Measurements from ENCODE around the gene ZNF460. TPM values are rescaled to one million over a fixed set of nuclear protein-coding genes. Genes with fewer than 3 reads are reported as not detected.

ZNF460 gene
- total and polyA plus RNA-seq, 2 of the 8 experiments (the other 6 are each of a cell fraction or from before 2014, with no cell fraction given), result 9.3 to 57.9 TPM

GRCh38 chr19:57305056-57305455 lies 24.8 kb downstream of the ZNF460 start (continued):
- TF ChIP-seq CHD7 (IDR thresholded peaks at IDR 0.05; ENCODE audit: insufficient replicate concordance, low read length) (no peak), SIN3A (conservative IDR thresholded peaks at IDR 0.05 in 1 of 2, IDR thresholded peaks at IDR 0.05 in 1 of 2; ENCODE audit: low read depth in 1 of 2, low read length in 2 of 2) (no peak), NRF1 (IDR thresholded peaks at IDR 0.05; ENCODE audit: low read depth, low read length) (no peak), SUZ12 (IDR thresholded peaks at IDR 0.05; ENCODE audit: low read length) (no peak)
